GM18868 (cell line): Measurements from ENCODE around the gene LTV1.
"Not testable (repeated sequence)": the region's sequence is repeated elsewhere in the genome, so short reads cannot be mapped to it uniquely, and the experiment has no call there.

ENCODE experiments used
- ATAC-seq: cut with Tn5 transposase; IDR thresholded peaks from one replicate; pipeline ENCODE4 v1.9.1; 2021; ENCODE audit warnings: mild to moderate bottlenecking, moderate library complexity; ENCODE audit not compliant: unreplicated experiment

Gene LTV1

GRCh38 chr6:143842461-143842901 lies 657 bp upstream of the LTV1 start:
- ATAC-seq, result no peak

DNA sequence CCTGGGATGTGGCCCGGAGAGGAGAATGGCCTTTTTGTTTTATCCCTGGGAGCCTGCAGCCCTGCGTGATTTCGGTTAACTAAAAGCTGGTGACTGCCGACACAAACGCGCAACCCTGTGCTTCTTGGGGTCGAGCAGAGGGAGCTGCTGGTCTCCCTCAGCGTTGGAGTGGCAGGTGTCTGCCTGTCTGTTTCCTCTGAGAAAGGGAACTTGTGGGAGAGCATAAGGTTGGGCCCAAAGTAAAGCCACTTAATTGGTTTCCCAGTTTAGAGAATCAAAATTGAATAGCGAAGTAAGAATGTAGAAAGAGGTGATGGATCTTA lies 500 bp downstream of the LTV1 start:
- ATAC-seq, result peak; percentile 2

DNA sequence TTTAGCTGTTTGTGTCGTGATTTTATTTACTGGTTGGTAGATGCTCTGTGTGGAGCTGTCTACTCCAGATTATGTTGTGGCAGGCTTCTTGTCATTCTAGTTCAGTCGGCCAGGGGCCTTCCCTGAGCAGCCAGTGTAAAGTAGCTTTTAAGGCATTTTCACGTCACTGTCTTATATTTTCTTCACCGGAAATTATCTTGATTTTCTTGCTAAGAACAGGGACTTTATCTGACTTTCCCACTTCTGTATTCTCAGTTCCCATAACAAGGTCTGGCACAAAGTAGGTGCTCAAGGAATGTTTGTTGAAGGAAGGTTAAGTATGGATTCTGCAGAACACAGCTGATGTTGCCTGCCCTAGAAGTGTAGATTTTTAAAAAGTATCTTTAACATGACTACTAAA lies 868 bp downstream of the LTV1 start:
- ATAC-seq, result no peak

DNA sequence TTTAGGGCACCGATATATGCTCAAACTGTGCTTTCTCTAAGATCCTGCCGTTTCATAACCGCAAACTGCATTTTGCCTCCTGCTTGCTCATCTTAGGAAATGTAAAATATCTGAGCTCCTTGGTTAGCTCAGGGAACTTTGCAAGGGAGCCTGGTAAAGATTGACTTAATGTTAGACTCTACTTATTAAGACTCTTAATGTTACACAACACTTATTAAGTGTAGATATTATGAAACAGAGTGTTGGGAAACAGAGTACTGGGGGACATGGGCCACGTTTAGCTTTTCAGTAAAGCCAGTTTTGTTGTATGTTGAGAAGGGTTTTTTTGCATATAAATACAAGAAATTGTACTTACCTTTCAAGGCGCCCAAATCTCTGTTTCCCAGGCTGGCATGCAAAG lies 1.9 kb downstream of the LTV1 start:
- no peak for ATAC-seq

- ATAC-seq, result not testable (repeated sequence)
These were observed 8.6 kb downstream of the LTV1 start for GRCh38 chr6:143851706-143852105.

DNA sequence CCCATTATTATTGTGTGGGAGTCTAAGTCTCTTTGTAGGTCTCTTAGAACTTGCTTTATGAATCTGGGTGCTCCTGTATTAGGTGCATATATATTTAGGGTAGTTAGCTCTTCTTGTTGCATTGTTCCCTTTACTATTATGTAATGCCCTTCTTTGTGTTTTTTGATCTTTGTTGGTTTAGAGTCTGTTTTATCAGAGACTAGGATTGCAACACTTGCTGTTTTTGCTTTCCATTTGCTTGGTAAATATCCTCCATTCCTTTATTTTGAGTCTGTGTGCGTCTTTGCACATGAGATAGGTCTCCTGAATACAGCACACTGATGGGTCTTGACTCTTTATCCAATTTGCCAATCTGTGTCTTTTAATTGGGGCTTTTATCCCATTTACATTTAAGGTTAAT lies 11.9 kb downstream of the LTV1 start:
- ATAC-seq, result not testable (repeated sequence)

- ATAC-seq, result not testable (repeated sequence)
These were observed 13.6 kb downstream of the LTV1 start for GRCh38 chr6:143856762-143857161.

DNA sequence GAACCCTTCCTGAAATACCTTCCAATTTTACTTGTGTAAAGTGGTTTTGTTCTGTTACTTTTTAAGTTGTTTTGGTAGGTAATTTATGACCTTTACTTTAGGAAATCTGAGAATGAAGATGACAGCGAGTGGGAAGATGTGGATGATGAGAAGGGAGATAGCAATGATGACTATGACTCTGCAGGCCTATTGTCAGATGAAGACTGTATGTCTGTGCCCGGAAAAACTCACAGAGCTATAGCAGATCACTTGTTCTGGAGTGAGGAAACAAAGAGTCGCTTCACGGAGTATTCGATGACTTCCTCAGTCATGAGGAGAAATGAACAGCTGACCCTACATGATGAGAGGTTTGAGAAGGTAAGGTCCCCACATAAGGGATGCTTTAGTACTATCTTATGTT lies 14.5 kb downstream of the LTV1 start:
- ATAC-seq, result no peak

GRCh38 chr6:143859891-143860660 lies 16.9 kb downstream of the LTV1 start:
- ATAC-seq, result no peak

DNA sequence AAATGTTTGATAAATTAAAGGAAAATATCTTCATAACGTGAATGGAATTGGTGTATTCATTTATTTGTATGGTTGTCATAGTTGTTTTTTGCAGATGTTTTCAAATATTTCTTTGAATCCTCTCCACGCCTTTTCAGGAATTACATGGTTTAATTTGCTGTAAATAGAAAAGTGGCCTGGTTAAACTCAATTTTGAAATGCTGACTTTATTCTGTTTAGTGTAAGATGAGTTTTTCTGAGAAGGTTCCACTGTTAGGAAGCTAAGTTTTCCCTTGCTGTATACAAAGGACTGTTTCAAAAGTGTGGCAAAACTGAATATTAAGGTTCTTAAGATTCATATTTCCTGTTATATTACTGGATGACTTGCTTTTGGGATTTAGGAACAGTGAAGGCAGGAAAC lies 20.6 kb downstream of the LTV1 start:
- ATAC-seq, result no peak

DNA sequence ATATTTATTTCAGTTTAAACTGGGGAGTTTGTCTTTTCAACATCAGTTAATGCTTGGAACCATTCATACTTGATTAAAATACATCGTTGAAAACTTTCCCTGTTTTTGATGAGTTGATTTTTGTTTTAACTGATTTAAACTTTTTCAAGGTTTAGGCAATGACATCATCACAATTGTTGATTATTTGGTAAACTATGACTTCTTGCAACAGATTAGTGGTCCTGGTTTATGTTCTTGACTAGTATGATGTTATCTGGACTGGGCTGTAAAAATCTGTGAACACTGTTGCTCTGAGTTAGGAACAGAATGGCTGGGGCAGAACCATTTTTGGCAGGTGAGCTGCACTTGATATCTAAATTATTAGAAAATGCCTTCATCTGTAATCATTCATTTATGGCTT lies 21.1 kb downstream of the LTV1 start, which contains the start of gene ZC2HC1B:
Gene ZC2HC1B, plus strand, starts transcription at position 241 of the 400 bp plus-strand sequence. Its CDS starts 66 bp downstream, at position 307.
- no peak for ATAC-seq

GRCh38 chr6:143867236-143867635 lies 24.1 kb downstream of the LTV1 start:
- ATAC-seq, result no peak

DNA sequence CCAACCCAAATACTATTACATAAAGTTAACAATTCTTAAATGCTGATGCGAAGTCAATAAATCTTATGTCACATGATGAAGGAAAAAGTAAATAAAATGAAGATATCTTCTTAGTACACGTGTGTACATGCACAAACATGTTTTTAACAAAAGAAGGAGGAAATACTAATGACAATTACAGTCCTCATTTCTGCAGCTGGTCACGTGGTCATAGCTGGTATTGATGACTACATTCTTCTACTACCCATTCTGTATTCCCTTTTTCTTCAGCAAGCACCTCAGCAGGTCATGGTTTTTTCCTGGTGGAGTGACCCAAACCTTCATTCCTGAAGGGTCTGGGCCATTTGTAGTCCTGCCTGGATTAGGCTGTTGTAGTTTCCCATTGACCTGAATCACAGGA lies 25.7 kb downstream of the LTV1 start:
- not testable (repeated sequence) for ATAC-seq

GRCh38 chr6:143871202-143871730 lies 28.1 kb downstream of the LTV1 start:
- ATAC-seq, result not testable (repeated sequence)

DNA sequence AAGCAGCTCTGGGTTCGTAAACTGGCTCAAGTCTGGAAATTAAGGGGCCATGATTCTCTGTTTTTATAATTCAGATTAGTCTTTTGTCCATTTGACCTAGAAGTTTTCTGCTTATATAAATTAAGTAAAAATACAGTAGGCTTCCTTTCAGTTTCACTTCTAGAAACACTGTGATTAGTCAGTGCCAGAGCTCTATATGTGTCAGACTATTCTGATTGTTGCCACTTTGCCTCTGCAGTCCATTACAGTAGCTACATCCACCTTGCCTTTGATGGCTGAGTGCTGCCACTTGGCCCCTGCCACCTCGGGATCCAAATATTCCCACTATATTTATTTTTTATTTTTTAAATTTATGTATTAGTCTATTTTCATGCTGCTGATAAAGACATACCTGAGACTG lies 29.1 kb downstream of the LTV1 start:
- ATAC-seq, result peak; percentile 100

- ATAC-seq, result not testable (repeated sequence)
These were observed 30.5 kb downstream of the LTV1 start for GRCh38 chr6:143873600-143873999.

DNA sequence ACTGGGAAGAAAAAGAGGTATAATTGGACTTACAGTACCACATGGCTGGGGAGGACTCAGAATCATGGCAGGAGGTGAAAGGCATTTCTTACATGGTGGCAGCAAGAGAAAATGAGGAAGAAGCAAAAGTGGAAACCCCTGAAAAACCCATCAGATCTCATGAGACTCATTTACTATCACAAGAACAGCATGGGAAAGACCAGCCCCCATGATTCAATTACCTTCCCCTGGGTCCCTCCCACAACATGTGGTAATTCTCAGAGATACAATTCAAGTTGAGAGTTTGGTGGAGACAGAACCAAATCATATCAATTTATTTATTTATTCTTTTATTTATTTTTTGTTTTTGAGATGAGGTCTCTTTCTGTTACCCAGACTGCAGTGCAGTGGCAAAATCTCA lies 31.4 kb downstream of the LTV1 start:
- not testable (repeated sequence) for ATAC-seq

DNA sequence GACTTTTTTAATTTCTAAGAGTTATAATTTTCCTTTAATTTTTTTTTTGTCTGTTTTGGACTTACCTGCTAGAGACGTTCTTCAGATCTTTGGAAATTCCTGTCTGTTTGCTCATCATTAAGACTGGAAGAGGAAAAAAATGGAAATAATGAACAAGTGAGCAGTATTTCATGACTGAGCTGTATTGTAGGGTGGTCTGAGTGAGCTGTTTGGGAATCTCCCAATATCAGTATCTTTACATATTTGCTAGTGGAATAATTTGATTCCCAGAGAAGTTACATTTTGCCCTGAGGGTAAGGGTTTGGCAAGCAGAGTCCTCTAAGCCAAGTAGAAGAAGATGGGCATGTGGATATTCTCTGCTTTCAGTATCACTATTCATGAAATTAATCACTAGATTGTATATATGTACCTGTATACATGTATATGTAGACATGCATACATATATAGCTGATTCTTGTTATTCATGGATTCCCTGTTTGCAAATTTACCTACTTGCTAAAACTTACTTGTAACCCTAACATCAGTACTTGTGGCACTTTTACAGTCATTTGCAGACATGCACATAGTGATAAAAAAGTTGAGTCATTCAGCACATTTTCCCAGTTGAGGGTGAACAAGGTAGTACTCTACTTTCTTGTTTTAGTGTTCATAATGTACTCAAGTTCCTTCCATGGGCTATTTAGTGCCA lies 34.6 kb downstream of the LTV1 start:
- peak; percentile 57 for ATAC-seq

GRCh38 chr6:143878272-143878760 lies 35.2 kb downstream of the LTV1 start:
- no peak for ATAC-seq

- no peak for ATAC-seq
These were observed 37.3 kb downstream of the LTV1 start for GRCh38 chr6:143880412-143880811.

DNA sequence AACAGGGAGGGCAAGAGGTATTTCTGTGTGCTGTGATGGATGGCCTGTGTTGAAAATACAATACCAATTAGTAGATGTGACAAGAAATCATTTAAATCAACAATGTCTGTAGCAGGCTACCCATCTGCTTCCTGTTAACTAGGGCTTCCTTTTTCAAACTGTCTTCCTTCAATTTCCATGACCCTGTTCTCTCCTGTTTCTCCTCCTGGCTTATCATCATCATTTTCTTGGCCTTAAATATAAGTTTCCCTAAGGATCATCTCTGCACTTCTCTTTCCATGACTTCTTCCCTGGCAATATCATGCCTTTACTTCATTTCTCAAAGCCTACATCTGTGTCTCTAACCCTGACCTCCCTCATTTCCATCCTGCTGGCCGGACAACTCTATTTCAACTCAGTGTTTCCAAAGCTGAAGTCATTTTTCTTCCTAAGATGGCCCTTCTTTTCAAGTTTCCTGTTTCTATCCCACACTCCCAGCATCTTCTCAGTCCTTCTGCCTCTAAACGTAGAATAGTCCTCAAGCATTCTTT lies 39.3 kb downstream of the LTV1 start:
- ATAC-seq, result no peak
